Ecto neural progenitor cell (in vitro differentiated cells): ENCODE measurements around the gene NHLRC3.
A peak's percentile ranks its signal among the peaks of the same experiment; 100 is the strongest.
"Not testable (repeated sequence)": the region's sequence is repeated elsewhere in the genome, so short reads cannot be mapped to it uniquely, and the experiment has no call there.

Experiments
- DNase-seq: peaks from one replicate; pipeline ENCODE4 v3.0.0-alpha.2; 2018; ENCODE audit warnings: low spot score

Gene NHLRC3

GRCh38 chr13:39037880-39038568 is at the start of gene NHLRC3, which contains the start of gene PROSER1:
NHLRC3 (plus strand) TSS chr13:39038456; CDS start chr13:39038640, 184 bp downstream.
PROSER1 (minus strand) TSS chr13:39038089; CDS start chr13:39037242, 847 bp downstream.
- DNase-seq = peak; percentile 87

- no peak for DNase-seq
These were observed 47.6 kb upstream of the NHLRC3 start, which contains the start of gene STOML3 for GRCh38 chr13:38990693-38991092. STOML3 (minus strand) TSS chr13:38990831; CDS start chr13:38990721, 110 bp downstream.

DNA sequence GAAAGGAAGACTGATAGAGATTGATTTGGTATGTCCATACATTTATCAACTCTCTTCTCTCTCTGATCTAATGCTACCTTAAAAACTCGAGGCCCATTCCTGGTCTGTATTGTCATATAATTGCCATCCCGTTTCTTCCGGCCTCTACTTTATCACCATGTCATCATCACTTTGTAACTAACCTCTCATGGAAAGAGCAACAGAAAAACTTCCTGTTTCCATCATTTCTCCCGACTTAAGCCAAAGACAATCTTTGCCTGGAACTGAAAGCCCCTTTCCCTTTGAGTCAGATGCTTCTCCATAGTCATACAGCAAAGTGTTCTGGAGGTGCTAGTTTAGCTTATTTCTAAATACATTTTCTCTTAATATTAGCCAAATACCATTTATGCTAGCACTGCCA is 44.9 kb upstream of the NHLRC3 start:
- DNase-seq = no peak

GRCh38 chr13:38998739-38999138 is 39.5 kb upstream of the NHLRC3 start:
- no peak for DNase-seq

DNA sequence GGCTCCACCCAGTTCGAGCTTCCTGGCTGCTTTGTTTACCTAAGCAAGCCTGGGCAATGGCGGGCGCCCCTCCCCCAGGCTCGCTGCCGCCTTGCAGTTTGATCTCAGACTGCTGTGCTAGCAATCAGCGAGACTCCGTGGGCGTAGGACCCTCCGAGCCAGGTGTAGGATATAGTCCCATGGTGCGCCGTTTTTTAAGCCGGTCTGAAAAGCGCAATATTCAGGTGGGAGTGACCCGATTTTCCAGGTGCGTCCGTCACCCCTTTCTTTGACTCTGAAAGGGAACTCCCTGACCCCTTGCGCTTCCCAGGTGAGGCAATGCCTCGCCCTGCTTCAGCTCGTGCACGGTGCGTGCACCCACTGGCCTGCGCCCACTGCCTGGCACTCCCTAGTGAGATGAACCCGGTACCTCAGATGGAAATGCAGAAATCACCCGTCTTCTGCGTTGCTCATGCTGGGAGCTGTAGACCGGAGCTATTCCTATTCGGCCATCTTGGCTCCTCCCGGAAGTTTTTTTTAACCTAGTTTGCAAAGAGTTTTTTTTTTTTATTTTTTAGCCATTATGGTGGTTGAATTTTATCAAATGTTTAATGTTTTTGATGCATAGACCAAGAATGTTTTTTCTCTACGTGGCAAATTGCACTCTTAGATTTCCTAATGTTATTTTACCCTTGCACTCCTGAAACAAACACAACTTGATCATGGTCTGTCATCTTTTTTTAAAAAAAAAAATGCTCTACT is 31.7 kb upstream of the NHLRC3 start:
- not testable (repeated sequence) for DNase-seq

GRCh38 chr13:39012608-39013007 is 25.6 kb upstream of the NHLRC3 start:
- DNase-seq = peak; percentile 52

DNA sequence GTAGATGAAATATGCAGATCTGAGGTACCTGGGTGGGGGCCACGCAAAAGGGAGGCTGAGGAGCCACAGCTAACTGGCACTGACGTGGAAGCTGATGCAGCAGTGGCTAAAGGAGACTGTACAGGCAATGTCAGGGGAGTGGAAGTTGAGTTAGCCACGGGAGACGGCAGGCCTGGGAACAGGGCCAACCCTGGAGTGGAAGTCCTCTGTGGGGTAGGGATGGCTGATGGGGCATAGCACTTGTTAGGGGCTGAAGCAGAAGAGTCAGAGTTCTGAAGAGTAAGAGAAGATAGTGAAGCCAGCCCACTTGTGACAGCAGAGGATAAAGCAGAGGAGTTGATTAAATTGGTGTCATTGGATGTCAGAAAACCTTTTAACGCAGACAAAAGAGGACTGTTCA is 24.8 kb upstream of the NHLRC3 start:
- DNase-seq = no peak

- DNase-seq = no peak
These were observed 22.2 kb upstream of the NHLRC3 start for GRCh38 chr13:39016087-39016486.

- no peak for DNase-seq
These were observed 21.5 kb upstream of the NHLRC3 start for GRCh38 chr13:39016787-39017186.

DNA sequence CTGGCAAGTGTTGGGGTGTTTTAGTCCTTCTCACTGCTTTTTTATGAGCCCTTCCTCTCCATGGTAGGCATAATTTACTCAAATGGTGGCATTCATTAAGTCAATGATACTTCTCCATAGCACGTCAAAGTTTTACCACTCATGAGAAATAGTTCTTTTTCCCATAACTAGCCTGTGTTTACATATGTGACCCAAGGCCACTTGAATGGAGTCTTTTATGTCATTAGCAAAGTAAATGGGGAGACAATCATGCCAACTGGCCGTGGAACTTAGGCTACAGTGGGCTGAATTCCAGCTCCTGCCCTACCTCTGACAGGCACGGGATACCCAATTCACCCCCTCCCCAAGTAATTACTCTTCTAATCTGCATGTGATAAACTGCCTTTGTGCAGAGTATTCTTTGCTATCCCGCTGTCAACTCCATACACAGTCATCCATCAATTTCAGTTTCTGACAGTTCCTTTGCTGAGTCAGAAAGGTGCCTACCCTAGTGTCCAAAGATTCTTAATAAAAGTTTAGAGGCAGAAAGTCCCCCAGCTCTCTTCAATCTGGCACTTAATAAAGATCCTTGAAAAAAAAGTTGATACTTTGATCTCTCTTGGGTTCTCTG is 17.3 kb upstream of the NHLRC3 start:
- DNase-seq = no peak

DNA sequence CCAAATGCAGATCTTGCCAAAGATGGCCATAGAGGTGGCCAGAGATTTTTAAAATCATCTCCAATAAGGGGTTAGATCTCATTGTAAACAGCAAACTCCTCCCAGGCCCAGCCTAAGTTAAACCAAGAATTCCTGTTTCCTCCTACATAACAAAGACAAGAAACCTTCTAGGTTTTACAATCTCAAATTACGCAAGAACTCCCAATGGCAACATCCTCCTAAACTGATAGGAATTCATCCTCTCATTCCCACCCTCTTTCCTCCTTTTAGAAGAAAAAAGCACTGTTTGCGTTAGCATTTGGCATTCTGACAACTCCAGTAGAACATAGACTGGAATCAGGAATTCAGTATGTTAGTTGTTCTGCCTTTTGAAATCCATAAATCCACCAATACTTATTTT is 14.9 kb upstream of the NHLRC3 start:
- DNase-seq = no peak

GRCh38 chr13:39023761-39024160 is 14.5 kb upstream of the NHLRC3 start:
- DNase-seq = no peak

GRCh38 chr13:39025433-39025839 is 12.8 kb upstream of the NHLRC3 start:
- no peak for DNase-seq

DNA sequence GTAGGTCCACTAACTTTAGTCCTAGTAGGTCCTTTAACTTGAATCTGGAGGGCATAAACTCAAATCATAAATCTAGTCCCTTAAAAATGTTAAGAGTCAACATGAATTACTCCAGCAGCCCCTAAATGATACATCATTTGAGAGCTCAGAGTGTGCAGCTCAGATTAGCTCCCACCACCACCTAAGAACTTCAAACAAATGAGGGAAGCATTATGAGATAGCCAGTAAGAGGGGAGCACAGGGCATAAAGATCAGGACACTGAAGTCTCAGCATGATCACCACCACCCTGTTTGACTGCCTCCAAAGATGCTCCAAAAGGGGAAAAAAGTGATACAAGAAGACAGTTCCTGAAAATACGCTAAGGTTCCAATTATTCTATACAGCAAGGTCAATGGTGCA is 6.1 kb upstream of the NHLRC3 start:
- no peak for DNase-seq

- no peak for DNase-seq
These were observed 4.2 kb upstream of the NHLRC3 start for GRCh38 chr13:39034085-39034484.

GRCh38 chr13:39035204-39035603 is 3.1 kb upstream of the NHLRC3 start:
- no peak for DNase-seq

DNA sequence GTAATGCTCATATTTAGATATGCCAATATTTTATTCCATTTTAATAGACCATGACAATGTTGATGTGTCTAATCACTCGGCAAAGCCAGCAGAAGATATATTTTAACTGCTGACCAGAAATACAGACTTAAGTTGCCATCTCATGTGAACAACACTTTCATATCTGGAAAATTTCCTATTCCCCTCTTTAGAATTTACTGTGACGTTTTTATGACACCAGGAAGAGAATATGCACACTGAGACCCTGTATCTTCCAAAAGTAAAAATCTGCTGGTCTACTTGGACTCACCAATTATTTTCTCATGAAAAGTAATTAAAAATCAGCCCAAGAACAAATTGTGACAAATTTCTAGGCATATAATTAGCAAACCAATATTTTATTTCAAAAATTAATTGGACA is 2.5 kb upstream of the NHLRC3 start:
- DNase-seq = no peak

DNA sequence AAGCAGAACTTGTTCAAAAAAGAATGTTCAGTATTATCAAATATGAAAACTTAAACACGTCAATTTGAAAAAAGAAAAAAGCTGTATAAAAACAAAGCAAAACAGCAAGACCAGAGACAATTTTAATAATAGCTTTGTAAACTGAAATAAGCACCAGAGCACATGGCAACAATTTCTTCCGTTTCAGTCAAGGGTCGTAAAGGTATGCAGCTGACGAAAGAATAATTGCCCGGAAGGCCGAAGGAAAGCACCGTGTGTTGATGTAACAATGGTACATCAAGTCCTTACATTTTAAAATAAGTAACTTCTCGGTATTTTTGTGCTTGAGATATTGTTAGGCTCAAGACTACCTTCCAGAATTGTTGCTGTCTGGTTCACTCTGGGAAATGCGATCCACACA is 2.0 kb upstream of the NHLRC3 start:
- no peak for DNase-seq

DNA sequence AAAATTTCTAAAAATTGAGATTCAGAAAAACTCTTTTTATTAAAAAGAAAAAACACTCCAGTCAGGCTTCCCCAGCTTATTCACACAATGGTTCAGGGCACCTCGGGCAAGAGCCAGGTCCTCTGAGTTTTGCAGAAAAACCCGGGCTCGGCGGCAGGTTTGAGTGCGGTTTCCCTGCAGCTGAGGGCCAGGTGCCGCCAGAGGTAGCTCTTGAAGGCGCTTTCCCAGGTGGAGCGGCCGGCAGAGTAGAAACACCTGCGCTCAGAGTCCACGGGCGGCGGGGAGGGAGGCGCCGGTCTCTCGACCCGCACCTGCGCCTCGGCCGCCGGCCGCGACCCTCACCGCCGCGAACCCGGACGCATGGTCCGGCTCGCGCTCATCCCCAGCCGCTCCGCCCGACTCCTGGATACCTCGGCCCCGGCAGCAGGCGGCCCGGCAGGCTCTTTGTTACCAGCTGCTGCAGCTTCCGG is 811 bp upstream of the NHLRC3 start:
- DNase-seq = no peak

GRCh38 chr13:39038569-39039030 is 344 bp downstream of the NHLRC3 start:
- no peak for DNase-seq

DNA sequence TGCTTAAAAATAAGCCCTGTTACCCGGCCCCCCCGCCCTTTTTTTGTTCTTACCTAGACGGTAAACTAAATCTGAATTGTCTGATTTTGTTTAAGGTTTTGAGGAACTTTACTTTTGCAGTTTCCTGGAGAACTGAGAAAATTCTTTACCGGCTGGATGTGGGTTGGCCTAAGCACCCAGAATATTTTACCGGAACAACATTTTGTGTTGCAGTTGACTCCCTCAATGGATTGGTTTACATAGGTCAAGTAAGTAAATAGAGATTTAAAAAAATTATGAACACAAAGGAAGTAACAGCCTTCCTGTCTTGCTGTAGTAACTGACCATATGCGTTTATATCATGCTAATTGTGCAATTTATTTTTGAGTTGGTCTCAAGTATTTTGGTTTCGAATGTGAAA is 785 bp downstream of the NHLRC3 start:
- no peak for DNase-seq

DNA sequence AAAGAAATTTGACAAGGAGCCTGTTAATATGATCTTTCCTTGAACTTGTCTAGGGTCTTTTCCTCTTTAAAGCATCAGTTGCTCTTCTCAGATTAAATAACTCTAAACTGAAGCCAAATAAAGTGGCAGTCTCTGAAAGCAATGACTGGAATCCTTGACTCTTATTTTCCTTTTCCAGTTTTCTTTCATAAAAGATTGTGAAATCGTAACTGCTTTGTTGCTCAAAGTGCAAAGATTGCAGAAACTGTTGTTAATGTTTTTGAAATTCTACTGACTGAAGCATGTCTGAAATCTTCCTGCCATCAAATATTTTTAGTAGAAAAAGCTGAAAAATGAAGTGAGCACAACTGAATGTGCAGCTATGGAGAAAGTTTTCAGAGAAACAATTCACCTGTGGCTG is 1.9 kb downstream of the NHLRC3 start:
- DNase-seq = no peak

GRCh38 chr13:39044536-39044935 is 6.3 kb downstream of the NHLRC3 start:
- no peak for DNase-seq
